Liver (tissue), 3 donors: ENCODE data around the gene HAND2.

Source experiments
- CTCF ChIP-seq: fragments of 150-350 bp; IDR thresholded peaks from 2 replicates; pipeline ENCODE4 v1.5.1; 2017; ENCODE audit warnings: improper control_type of control experiment, low read depth, low read length; ENCODE audit not compliant: missing input control
- FOXA1 ChIP-seq: IDR thresholded peaks from 2 replicates; pipeline ENCODE4 v1.6.1; 2016; ENCODE audit warnings: antibody characterized with exemption
- GABPA ChIP-seq, 2 donors: IDR thresholded peaks in 1 of 2; conservative IDR thresholded peaks in 1 of 2; 2 replicates each; pipeline ENCODE4 v1.6.1; 2016; ENCODE audit warnings: antibody characterized with exemption in 2 of 2, mild to moderate bottlenecking in 1 of 2, moderate library complexity in 1 of 2
- HNF4G ChIP-seq: IDR thresholded peaks from 2 replicates; pipeline ENCODE4 v1.6.1; 2016; ENCODE audit warnings: antibody characterized with exemption
- JUND ChIP-seq, 2 donors: IDR thresholded peaks; 2 replicates each; pipeline ENCODE4 v1.6.1; 2016; ENCODE audit warnings: antibody characterized with exemption in 2 of 2
- MAX ChIP-seq: IDR thresholded peaks from 2 replicates; pipeline ENCODE4 v1.6.1; 2016; ENCODE audit warnings: antibody characterized with exemption
- RAD21 ChIP-seq, 2 donors: IDR thresholded peaks; 2 replicates each; pipeline ENCODE4 v1.6.1; 2016; ENCODE audit warnings: antibody characterized with exemption in 2 of 2, mild to moderate bottlenecking in 2 of 2
- RXRA ChIP-seq, 2 donors: IDR thresholded peaks; 2 replicates each; pipeline ENCODE4 v1.6.1; 2017 to 2018; ENCODE audit warnings: antibody characterized with exemption in 2 of 2, mild to moderate bottlenecking in 1 of 2
- SP1 ChIP-seq: IDR thresholded peaks from 2 replicates; pipeline ENCODE4 v1.6.1; 2018; ENCODE audit warnings: antibody characterized with exemption, mild to moderate bottlenecking
- TAF1 ChIP-seq: conservative IDR thresholded peaks from 2 replicates; pipeline ENCODE4 v1.6.1; 2016; ENCODE audit warnings: antibody characterized with exemption, mild to moderate bottlenecking
- YY1 ChIP-seq: IDR thresholded peaks from 2 replicates; pipeline ENCODE4 v1.6.1; 2016; ENCODE audit warnings: antibody characterized with exemption, mild to moderate bottlenecking
- ZBTB33 ChIP-seq: IDR thresholded peaks from 2 replicates; pipeline ENCODE4 v1.6.1; 2016; ENCODE audit warnings: antibody characterized with exemption
- TF ChIP-seq, protein P1 (sequence below): IDR thresholded peaks from 2 replicates; pipeline ENCODE4 v1.6.1; 2016; ENCODE audit warnings: antibody characterized with exemption, mild to moderate bottlenecking
- donor health status: healthy.
- donor health status: healthy.

DNA sequence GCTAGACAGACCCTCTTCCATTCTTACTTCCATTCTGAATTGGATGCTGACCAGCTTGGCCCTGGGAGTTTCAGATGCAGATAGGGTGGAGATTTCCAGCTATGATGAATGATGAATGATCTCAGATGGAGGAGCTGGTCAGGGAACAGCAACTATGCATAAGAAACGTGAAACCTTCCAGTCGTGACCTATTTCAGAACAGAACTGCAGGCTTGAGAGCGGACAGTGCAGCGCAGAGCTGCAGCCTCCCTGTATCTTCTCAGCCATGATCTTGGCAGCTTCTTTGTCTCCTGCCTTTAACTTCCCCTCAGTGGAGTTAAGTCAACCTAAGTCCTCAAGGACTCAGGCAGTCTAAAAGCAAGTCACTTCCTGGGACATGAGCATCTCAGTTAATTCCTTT, 43.3 kb upstream of the HAND2 start:
- TF ChIP-seq, protein P1, sequence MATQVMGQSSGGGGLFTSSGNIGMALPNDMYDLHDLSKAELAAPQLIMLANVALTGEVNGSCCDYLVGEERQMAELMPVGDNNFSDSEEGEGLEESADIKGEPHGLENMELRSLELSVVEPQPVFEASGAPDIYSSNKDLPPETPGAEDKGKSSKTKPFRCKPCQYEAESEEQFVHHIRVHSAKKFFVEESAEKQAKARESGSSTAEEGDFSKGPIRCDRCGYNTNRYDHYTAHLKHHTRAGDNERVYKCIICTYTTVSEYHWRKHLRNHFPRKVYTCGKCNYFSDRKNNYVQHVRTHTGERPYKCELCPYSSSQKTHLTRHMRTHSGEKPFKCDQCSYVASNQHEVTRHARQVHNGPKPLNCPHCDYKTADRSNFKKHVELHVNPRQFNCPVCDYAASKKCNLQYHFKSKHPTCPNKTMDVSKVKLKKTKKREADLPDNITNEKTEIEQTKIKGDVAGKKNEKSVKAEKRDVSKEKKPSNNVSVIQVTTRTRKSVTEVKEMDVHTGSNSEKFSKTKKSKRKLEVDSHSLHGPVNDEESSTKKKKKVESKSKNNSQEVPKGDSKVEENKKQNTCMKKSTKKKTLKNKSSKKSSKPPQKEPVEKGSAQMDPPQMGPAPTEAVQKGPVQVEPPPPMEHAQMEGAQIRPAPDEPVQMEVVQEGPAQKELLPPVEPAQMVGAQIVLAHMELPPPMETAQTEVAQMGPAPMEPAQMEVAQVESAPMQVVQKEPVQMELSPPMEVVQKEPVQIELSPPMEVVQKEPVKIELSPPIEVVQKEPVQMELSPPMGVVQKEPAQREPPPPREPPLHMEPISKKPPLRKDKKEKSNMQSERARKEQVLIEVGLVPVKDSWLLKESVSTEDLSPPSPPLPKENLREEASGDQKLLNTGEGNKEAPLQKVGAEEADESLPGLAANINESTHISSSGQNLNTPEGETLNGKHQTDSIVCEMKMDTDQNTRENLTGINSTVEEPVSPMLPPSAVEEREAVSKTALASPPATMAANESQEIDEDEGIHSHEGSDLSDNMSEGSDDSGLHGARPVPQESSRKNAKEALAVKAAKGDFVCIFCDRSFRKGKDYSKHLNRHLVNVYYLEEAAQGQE: no peak
- TF ChIP-seq MAX (no peak), CTCF (no peak), HNF4G (no peak), YY1 (no peak), TAF1 (no peak), JUND (IDR thresholded peaks at IDR 0.05) (no peak), SP1 (no peak), FOXA1 (no peak), GABPA (IDR thresholded peaks at IDR 0.05 in 1 of 2, conservative IDR thresholded peaks at IDR 0.05 in 1 of 2) (no peak), RAD21 (IDR thresholded peaks at IDR 0.05) (no peak), ZBTB33 (no peak), RXRA (IDR thresholded peaks at IDR 0.05) (no peak)
